Cardiac septum (tissue), 1 donor: ENCODE measurements around the gene COMMD7. TPM values are rescaled to one million over a fixed set of nuclear protein-coding genes. Genes with fewer than 3 reads are reported as not detected.
"Not testable (repeated sequence)": the region's sequence is repeated elsewhere in the genome, so short reads cannot be mapped to it uniquely, and the experiment has no call there.

Source experiments
- DNase-seq: peaks from one replicate; pipeline ENCODE4 v3.0.0-alpha.2; 2020; ENCODE audit warnings: low spot score
- intact Hi-C: fragments of 100-400 bp; cut with DNase I; formaldehyde crosslinking; loops from one replicate; pipeline ENCODE4 v1.14.0; 2022
- total RNA-seq: library from RNA; stranded (reverse); fragmentation: NEBNext Ultra II Directional; extraction: Animal tissue kit (Norgen Biotek cat#: 25700); gene quantifications from one replicate; pipeline ENCODE4 v1.2.1, GENCODE V29; 2021
- donor health status: DM: no; HTN: no; CAD: no.

Gene COMMD7
- total RNA-seq, 1 donor from 2014 or later, result 36.5 TPM

- intact Hi-C loops, result loop anchor here (10.0 kb wide), 1 partner anchor 247 kb away; no protein-coding TSS in a partner anchor
- DNase-seq, result no peak
Measured at GRCh38 chr20:32772046-32772445, 28.8 kb upstream of the COMMD7 start.

- DNase-seq, result no peak
- intact Hi-C loops, result no loop called here
Measured at GRCh38 chr20:32767418-32768198, 24.3 kb upstream of the COMMD7 start.

DNA sequence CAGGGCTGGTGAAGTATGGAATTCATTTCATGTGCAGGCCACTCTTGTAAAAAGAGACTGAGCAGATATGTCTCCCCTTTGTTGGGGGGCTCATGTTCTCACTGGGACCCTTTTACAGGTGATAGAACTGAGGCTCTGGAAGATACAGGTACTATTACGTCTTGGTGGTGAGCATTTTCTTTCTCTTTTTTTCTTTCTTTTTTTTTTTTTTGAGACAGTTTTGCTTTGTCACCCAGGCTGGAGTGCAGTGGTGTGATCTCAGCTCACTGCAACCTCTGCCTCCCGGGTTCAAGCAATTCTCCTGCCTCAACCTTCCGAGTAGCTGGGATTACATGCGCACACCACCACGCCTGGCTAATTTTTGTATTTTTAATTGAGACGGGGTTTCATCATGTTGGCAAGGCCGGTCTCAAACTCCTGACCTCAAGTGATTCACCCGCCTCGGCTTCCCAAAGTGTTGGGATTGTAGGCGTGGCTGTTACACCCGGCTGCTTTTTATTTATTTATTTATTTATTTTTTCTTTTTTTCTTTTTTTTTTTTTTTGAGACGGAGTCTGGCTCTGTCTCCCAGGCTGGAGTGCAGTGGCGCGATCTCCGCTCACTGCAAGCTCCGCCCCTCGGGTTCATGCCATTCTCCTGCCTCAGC is 22.1 kb upstream of the COMMD7 start:
- DNase-seq, intact Hi-C loops: not testable (repeated sequence)

GRCh38 chr20:32764005-32764960 is 21.0 kb upstream of the COMMD7 start:
- intact Hi-C loops, result no loop called here
- DNase-seq, result no peak

GRCh38 chr20:32763202-32764004 is 20.1 kb upstream of the COMMD7 start:
- DNase-seq, result no peak
- intact Hi-C loops, result loop anchor here (2.0 kb wide), 1 partner anchor 21 kb away; the partner anchor contains the start of gene COMMD7

DNA sequence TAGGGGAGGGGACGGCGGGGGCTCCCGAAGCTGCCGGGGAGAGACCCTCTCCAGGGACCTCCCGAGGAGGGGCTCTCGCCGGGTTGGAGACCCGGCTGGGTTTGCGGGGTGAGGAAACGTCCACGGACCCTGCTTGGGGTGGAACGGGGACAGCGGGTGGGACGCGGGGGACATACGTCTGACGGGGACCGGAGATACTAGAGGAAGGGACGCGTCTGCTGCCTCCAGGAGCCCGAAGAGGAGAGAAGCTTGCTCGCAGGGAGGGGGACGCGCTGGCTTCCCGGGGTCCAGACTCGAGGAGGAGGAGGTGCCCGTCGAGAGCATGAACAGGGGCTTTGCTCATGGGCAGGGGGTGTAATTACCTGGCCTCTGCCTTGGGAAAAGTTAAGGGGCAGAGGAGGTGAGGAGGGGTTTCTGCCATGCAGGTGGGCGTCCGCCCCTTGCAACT is 19.5 kb upstream of the COMMD7 start:
- DNase-seq, result no peak

GRCh38 chr20:32761831-32762753 is 18.8 kb upstream of the COMMD7 start, which contains the start of gene DNMT3B:
DNMT3B (plus strand) TSS chr20:32762385; CDS start chr20:32780324, 17,939 bp downstream.
- intact Hi-C loops, result loop anchor here (2.0 kb wide), 1 partner anchor 19 kb away; the partner anchor contains the start of gene COMMD7

More for the DNA sequence above, 19.5 kb upstream of the COMMD7 start:
- intact Hi-C loops, result loop anchor here (2.0 kb wide), 1 partner anchor 20 kb away; the partner anchor contains the start of gene COMMD7

DNA sequence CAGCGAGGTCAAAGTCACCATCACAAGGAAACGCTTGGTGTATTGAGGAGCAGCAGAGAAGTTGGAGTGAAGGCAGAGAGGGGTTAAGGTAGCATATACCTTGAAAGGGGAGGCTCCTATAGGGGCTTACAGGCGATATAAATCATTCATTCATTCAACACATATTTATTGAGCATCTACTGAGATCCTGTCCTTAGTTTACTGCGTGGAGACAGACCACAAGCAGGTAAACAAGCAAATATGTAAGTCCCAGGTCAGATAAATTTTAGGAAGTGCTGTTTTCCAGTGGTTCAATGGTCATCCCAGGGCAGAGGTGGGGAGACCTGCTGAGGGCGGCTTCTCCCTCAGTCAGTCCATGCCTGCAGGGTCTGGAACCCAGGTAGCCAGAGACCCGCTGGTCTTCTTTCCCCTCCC is 18.2 kb upstream of the COMMD7 start:
- DNase-seq, result no peak
- intact Hi-C loops, result no loop called here

More at GRCh38 chr20:32761831-32762753, 18.8 kb upstream of the COMMD7 start, which contains the start of gene DNMT3B:
- peak; percentile 89 for DNase-seq

GRCh38 chr20:32756156-32756555 is 12.9 kb upstream of the COMMD7 start:
- intact Hi-C loops, result no loop called here

GRCh38 chr20:32753731-32754130 is 10.5 kb upstream of the COMMD7 start:
- intact Hi-C loops, result no loop called here
- DNase-seq, result no peak

More at GRCh38 chr20:32756156-32756555, 12.9 kb upstream of the COMMD7 start:
- no peak for DNase-seq

DNA sequence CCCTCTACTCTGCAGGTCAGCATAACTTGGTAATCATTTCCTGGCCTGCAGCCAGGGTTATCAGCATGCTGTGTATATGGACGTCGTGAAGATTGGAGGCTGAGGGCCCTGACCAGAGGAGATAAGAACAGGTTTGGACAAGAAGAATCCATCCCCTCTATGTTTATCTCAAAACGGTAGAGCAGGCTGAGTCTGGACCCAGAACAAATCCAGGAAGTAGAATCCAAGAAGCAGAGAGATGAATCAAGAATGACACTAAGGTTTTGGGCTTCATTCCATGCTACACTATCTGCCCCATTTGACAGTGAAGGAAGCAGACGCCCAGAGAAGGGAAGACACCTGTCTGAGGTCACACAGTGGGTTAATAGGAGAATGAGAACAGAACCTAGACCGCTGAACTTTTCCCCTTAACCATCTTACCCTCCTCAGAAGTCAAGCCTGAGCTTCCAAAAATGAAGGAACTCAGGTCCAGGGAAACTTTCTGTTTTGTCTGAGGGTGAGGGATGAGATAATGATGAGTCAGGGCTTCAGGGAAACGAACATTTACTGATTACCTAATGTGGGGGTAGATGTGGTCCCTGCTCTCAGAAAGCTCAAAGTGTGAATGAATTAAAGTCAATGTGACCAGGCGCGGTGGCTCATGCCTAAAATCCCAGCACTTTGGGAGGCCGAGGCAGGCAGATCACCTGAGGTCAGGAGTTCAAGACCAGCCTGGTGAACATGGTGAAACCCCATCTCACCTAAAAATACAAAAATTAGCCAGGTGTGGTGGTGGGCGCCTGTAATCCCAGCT is 9.4 kb upstream of the COMMD7 start:
- DNase-seq, result no peak
- intact Hi-C loops, result no loop called here

DNA sequence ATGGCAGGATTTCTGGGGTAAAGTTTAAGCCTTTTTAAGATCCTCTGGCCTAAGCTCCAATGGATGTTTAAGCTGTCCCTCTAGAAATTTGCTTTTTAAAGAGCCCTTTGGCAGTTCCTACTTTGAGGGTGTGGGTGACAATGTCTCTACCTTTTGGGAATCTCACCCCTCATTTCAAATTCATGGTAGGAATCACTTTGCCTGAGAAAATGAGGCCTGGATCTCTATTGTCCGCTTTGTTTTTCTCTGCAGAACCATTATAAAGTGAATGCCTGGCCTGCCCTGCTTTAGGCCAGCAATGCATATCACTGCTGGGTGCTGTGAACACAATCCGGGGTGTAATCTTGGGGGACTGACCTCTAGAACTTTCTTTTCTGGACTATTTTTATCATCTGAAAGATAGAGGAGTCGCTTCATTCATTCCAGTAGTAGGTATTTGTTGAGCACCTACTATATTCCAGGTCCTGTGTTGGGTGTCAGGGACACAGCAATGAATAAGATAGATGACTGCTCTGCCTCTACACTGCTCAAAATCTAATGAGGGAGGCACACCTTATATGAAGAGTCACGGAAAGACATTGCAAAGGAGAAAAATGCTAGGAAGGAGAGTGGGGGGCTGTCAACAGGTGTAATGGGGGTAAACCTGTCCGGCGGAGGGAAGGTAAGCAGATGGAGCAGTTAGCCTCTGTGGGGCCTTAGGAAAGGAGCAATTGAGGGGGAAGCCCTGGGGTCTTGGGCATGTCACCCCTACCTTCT is 8.6 kb upstream of the COMMD7 start:
- intact Hi-C loops, result no loop called here
- no peak for DNase-seq

- intact Hi-C loops, result no loop called here
- DNase-seq, result no peak
Measured at GRCh38 chr20:32751293-32751692, 8.0 kb upstream of the COMMD7 start.

DNA sequence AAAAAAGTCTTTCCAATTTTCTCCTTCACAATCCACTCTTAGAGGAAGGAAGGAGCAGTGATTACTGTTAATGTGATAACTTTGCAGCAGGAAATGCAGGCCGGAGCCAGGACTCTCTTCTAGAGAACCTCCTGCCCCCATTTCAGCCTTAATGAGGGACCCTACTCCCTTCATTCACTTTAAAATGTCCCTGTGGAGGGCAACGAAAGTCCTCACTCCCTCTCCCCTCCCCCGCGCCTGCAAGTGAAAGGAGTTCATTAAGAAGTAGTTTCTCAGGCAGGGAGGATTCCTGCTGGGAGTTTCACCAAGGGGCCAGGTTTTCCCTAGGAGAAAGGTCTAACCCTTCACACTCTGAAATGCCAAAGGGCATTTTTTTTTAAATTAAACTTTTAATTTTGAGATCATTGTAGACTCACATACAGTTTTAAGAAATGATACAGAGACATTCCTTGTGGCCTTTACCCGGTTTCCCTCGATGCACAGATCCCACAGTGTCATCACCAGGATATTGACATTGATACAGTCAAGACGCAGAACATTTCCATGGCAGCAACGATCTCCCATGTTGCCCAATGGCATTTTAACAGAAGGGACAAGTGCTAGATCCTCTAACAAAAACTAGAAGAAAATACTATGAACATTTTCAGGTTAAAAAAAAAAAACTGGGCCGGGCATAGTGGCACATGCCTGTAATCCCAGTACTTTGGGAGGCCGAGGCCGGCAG is 6.8 kb upstream of the COMMD7 start:
- DNase-seq, result no peak
- intact Hi-C loops, result no loop called here
